Fibroblast of skin of left quadriceps (primary cell): Measurements from ENCODE around the gene ZNF25.
"Not testable (repeated sequence)": the region's sequence is repeated elsewhere in the genome, so short reads cannot be mapped to it uniquely, and the experiment has no call there.

Source experiments
- DNase-seq, 2 experiments: peaks; one replicate each; pipeline ENCODE4 v3.0.0-alpha.2; 2013; ENCODE audit warnings: low read depth in 2 of 2

Gene ZNF25

GRCh38 chr10:37947526-37947925 is 28.9 kb downstream of the ZNF25 start:
- no peak for DNase-seq

DNA sequence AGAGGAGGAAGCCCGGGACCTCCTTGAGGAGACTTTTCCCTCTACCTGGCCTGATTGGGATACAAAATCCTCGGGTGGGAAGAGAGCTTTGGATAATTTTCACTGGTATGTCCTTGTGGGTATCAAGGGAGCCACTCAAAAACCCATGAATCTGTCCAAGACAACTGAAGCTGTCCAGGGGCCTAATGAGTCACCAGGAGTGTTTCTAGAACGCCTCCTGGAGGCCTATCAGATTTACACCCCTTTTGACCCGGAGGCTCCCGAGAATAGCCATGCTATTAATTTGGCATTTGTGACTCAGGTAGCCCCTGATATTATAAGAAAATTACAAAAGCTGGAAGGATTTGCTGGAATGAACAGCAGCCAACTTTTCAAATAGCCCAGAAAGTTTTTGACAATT is 38.6 kb downstream of the ZNF25 start:
- no peak for DNase-seq

DNA sequence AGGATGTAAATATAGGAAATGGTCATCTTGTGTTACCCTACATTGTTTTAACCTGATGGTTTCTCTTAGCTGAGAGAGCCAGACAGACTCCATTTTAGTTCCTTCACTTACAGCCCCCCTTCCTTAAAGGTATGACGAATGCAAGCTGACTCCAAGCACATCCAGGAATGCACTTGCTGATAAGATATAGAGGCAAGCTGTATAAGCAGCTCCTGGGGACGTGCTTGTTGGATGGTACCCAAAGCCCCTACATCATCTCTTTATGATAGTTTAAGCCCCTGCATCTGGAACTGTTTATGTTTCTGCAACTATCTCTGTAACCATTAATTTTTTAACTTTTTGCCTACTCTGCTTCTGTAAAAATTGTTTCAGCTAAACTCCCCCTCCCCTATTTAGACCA is 41.7 kb downstream of the ZNF25 start:
- no peak for DNase-seq

DNA sequence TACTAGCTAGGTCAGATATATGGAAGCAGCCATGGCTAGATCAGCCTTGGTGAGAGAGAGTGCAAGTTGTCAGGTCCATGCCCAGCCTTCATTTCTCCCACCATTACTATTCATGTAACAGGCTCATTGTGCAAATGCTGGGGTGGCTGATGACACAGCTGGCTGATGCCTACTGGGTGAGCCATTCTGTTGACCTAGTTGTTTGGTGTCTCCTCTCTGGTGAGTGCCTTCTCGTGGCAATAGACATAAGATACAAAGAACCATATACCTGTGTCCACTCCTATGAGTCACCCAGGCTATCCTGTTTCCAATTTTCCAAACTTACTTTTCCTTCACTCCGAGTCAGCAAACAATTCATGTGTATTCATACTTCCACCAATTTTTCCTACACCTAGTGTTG is 46.0 kb downstream of the ZNF25 start:
- DNase-seq = no peak

GRCh38 chr10:37908165-37908564 is 68.3 kb downstream of the ZNF25 start:
- DNase-seq = not testable (repeated sequence)

- no peak for DNase-seq
Measured at GRCh38 chr10:37906382-37906781, 70.1 kb downstream of the ZNF25 start.
